ENCODE results near the gene DLX5. TPM values are rescaled to one million over a fixed set of nuclear protein-coding genes. Genes with fewer than 3 reads are reported as not detected.

The DLX5 gene
- total RNA-seq, 1 donor from 2014 or later, result 1.3 TPM

GRCh38 chr7:96986901-96987300, 37.7 kb downstream of the DLX5 start:
- Mint-ChIP-seq H3K4me1 (ENCODE audit: low read depth, unreplicated experiment) (no peaks in the 10 kb centered on the region), H3K36me3 (ENCODE audit: low read depth, unreplicated experiment) (no peaks in the 10 kb centered on the region), H3K9me3 (ENCODE audit: unreplicated experiment) (peaks cover 1% of the 10 kb centered on the region), H3K27ac (ENCODE audit: unreplicated experiment) (no peak overlapping the region), H3K27me3 (ENCODE audit: low read depth, unreplicated experiment) (peaks cover 73% of the 10 kb centered on the region), H3K4me3 (ENCODE audit: unreplicated experiment) (no peak overlapping the region)
- H3K4me3 ChIP-seq (ENCODE audit: insufficient read depth, low read depth, low read length), result no peak overlapping the region
- H3K9me3 ChIP-seq (ENCODE audit: insufficient read depth, low read depth, low read length), result no peaks in the 10 kb centered on the region
- H3K79me2 ChIP-seq (ENCODE audit: insufficient read depth, low read length), result no peaks in the 10 kb centered on the region
- no peak overlapping the region for H3K9ac ChIP-seq (ENCODE audit: low read length)
- no peaks in the 10 kb centered on the region for H3K4me1 ChIP-seq (ENCODE audit: insufficient read depth, low read length)
- FAIRE-seq, result no peak
- TF ChIP-seq CTCF (IDR thresholded peaks at IDR 0.05; ENCODE audit: insufficient read depth, low read depth, low read length), result no peak
- TF ChIP-seq EZH2 (IDR thresholded peaks at IDR 0.05; ENCODE audit: insufficient read depth, low read length), result no peak
- no peak for DNase-seq (ENCODE audit: low read depth)
- no peak overlapping the region for H3K4me2 ChIP-seq (ENCODE audit: low read length)
- no peaks in the 10 kb centered on the region for H3K36me3 ChIP-seq (ENCODE audit: insufficient read depth, low read length)
- no peak overlapping the region for H3K27ac ChIP-seq (ENCODE audit: low read depth, low read length)
- peaks cover 36% of the 10 kb centered on the region for H3K27me3 ChIP-seq (ENCODE audit: insufficient read depth, low read length)
- no peak overlapping the region for H2AFZ ChIP-seq (ENCODE audit: low read depth, low read length)
- H4K20me1 ChIP-seq (ENCODE audit: insufficient read depth, low read length), result no peaks in the 10 kb centered on the region

- H3K9me3 ChIP-seq (ENCODE audit: insufficient read depth, low read depth, low read length), result no peaks in the 10 kb centered on the region
- H3K36me3 ChIP-seq (ENCODE audit: insufficient read depth, low read length), result no peaks in the 10 kb centered on the region
- H3K4me2 ChIP-seq (ENCODE audit: low read length), result no peak overlapping the region
- Mint-ChIP-seq H3K36me3 (ENCODE audit: low read depth, unreplicated experiment) (no peaks in the 10 kb centered on the region), H3K27me3 (ENCODE audit: low read depth, unreplicated experiment) (peaks cover 67% of the 10 kb centered on the region), H3K4me3 (ENCODE audit: unreplicated experiment) (no peak overlapping the region), H3K4me1 (ENCODE audit: low read depth, unreplicated experiment) (no peaks in the 10 kb centered on the region), H3K27ac (ENCODE audit: unreplicated experiment) (no peak overlapping the region), H3K9me3 (ENCODE audit: unreplicated experiment) (no peaks in the 10 kb centered on the region)
- H3K4me1 ChIP-seq (ENCODE audit: insufficient read depth, low read length), result no peaks in the 10 kb centered on the region
- no peaks in the 10 kb centered on the region for H3K79me2 ChIP-seq (ENCODE audit: insufficient read depth, low read length)
- no peak overlapping the region for H3K27ac ChIP-seq (ENCODE audit: low read depth, low read length)
- H3K4me3 ChIP-seq (ENCODE audit: insufficient read depth, low read depth, low read length), result no peak overlapping the region
- no peaks in the 10 kb centered on the region for H4K20me1 ChIP-seq (ENCODE audit: insufficient read depth, low read length)
- FAIRE-seq (no peak), DNase-seq (ENCODE audit: low read depth) (no peak)
- H3K9ac ChIP-seq (ENCODE audit: low read length), result no peak overlapping the region
- no peak for TF ChIP-seq CTCF (IDR thresholded peaks at IDR 0.05; ENCODE audit: insufficient read depth, low read depth, low read length)
- TF ChIP-seq EZH2 (IDR thresholded peaks at IDR 0.05; ENCODE audit: insufficient read depth, low read length), result no peak
- peaks cover 28% of the 10 kb centered on the region for H3K27me3 ChIP-seq (ENCODE audit: insufficient read depth, low read length)
- H2AFZ ChIP-seq (ENCODE audit: low read depth, low read length), result no peak overlapping the region
These were observed 38.6 kb downstream of the DLX5 start for GRCh38 chr7:96985992-96986391.

- Mint-ChIP-seq H3K27me3 (ENCODE audit: low read depth, unreplicated experiment) (peaks cover 44% of the 10 kb centered on the region), H3K4me1 (ENCODE audit: low read depth, unreplicated experiment) (no peaks in the 10 kb centered on the region), H3K36me3 (ENCODE audit: low read depth, unreplicated experiment) (no peaks in the 10 kb centered on the region), H3K27ac (ENCODE audit: unreplicated experiment) (no peak overlapping the region), H3K9me3 (ENCODE audit: unreplicated experiment) (no peaks in the 10 kb centered on the region), H3K4me3 (ENCODE audit: unreplicated experiment) (no peak overlapping the region)
- Histone ChIP-seq H3K4me2 (ENCODE audit: low read length) (no peak overlapping the region), H3K79me2 (ENCODE audit: insufficient read depth, low read length) (no peaks in the 10 kb centered on the region), H3K4me3 (ENCODE audit: insufficient read depth, low read depth, low read length) (no peak overlapping the region), H3K9me3 (ENCODE audit: insufficient read depth, low read depth, low read length) (no peaks in the 10 kb centered on the region), H4K20me1 (ENCODE audit: insufficient read depth, low read length) (no peaks in the 10 kb centered on the region), H3K36me3 (ENCODE audit: insufficient read depth, low read length) (no peaks in the 10 kb centered on the region), H2AFZ (ENCODE audit: low read depth, low read length) (no peak overlapping the region), H3K27me3 (ENCODE audit: insufficient read depth, low read length) (peaks cover 2% of the 10 kb centered on the region), H3K4me1 (ENCODE audit: insufficient read depth, low read length) (no peaks in the 10 kb centered on the region), H3K27ac (ENCODE audit: low read depth, low read length) (no peak overlapping the region), H3K9ac (ENCODE audit: low read length) (no peak overlapping the region)
- no peak for TF ChIP-seq CTCF (IDR thresholded peaks at IDR 0.05; ENCODE audit: insufficient read depth, low read depth, low read length)
- no peak for TF ChIP-seq EZH2 (IDR thresholded peaks at IDR 0.05; ENCODE audit: insufficient read depth, low read length)
- FAIRE-seq (no peak), DNase-seq (ENCODE audit: low read depth) (no peak)
These were observed 42.0 kb downstream of the DLX5 start for GRCh38 chr7:96982586-96982985.

Data from astrocyte (in vitro differentiated cells and primary cell).